CD4-positive, alpha-beta T cell treated with Interleukin-4 for 4 hours (primary cell): ENCODE results near the gene CTNNA3.

Source experiments
- DNase-seq: peaks from one replicate; pipeline ENCODE4 v3.0.0-alpha.2; 2020

The CTNNA3 gene

DNA sequence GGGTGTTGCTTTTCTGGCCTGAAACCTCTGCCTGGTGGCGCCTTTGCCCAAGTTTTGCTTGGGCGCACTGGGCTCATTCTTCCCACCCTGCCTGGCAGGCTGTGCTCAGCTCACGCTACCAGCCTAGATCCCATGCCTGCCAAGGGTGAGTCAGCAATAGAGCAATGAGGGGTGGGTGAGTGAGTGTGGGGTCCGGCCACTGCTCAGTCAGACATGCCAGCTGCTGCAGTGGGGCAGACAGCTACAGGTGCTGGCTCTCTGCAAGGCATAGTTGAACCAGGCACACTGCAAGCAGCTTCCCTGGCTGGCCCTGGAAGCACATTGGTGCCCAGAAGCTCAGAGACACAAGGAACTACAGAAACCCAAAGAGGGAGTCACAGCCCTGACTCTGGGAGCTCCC is 1451.0 kb downstream of the CTNNA3 start:
- no peak for DNase-seq

DNA sequence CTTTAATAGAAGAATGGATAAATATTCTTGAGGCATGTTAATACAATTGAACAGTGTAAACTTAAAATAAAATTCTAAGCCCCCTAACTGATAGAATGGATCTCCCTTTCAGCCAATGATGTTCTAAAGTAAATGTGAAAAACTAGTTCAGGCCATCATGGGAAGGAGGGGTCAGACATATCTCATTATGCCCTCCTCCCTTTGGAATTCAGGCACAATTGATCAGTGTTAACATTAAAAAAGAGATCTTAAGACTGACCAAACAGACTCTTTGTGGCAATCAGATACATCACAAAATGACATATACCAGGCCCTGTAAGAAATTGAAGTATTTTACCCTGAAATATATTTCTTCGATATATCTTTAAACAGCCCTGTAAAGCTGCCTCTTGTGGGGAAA is 1453.1 kb downstream of the CTNNA3 start:
- DNase-seq, result no peak

DNA sequence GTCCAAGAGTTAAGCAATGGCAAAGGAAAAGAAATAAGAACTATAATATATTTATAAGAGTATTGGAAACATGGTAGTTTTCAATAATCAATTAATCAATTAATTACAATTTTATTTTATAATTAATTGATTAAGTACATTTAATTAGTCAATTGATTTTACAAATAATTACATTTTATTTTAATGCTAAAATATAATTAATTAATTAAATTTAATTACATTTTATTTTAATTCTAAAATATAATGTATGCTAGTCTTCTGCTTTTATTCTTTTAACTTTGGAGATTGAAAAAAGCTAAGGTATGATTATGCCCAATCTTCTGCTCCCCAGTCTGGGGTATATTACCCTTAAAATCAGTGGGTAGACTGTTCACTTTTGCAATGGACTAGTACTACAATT is 1456.9 kb downstream of the CTNNA3 start:
- DNase-seq, result no peak

GRCh38 chr10:66238343-66238742 is 1457.7 kb downstream of the CTNNA3 start:
- DNase-seq, result no peak

DNA sequence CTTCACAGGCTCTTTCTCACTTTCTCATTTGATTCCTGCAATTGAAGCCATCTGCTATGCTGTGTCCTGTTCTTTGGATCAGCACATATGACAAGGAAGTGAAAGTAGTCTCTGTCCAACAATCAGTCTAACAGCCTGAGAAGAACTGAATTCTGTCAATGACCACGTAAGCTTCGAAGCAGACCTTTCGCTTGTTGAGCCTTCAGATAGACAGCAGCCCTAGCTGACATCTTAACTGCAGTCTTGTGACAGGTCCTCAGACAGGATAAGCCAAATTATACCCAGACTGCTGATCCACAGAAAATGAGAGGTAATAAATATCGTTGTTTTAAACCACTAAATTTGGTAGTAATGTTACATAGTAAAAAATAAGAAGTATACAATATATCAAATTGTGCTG is 1461.1 kb downstream of the CTNNA3 start:
- no peak for DNase-seq

- DNase-seq, result no peak
Measured at GRCh38 chr10:66228887-66229286, 1467.1 kb downstream of the CTNNA3 start.

- DNase-seq, result no peak
Measured at GRCh38 chr10:66223656-66224055, 1472.3 kb downstream of the CTNNA3 start.

GRCh38 chr10:66222462-66223046 is 1473.4 kb downstream of the CTNNA3 start:
- DNase-seq, result no peak

GRCh38 chr10:66218981-66219587 is 1476.9 kb downstream of the CTNNA3 start:
- DNase-seq, result no peak

DNA sequence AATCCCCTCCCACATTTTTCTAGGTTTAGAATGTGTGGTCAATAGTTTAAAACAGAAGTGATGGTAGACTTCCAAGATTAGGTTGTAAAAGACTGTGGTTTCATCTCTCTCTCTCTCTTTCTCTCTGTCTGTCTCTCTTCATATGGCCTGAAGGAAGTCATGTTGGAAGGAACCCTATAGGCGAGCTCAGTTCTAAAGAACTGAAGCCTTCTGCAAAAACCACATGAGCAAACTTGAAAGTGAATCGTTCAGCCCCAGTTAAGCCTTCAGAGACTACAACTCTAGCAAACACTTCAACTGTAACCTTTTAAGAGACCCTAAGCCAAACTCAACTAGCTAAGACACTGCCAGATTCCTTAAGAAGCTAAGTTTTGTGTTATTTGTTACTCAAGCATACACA is 1477.7 kb downstream of the CTNNA3 start:
- no peak for DNase-seq

- no peak for DNase-seq
Measured at GRCh38 chr10:66215920-66216319, 1480.1 kb downstream of the CTNNA3 start.

DNA sequence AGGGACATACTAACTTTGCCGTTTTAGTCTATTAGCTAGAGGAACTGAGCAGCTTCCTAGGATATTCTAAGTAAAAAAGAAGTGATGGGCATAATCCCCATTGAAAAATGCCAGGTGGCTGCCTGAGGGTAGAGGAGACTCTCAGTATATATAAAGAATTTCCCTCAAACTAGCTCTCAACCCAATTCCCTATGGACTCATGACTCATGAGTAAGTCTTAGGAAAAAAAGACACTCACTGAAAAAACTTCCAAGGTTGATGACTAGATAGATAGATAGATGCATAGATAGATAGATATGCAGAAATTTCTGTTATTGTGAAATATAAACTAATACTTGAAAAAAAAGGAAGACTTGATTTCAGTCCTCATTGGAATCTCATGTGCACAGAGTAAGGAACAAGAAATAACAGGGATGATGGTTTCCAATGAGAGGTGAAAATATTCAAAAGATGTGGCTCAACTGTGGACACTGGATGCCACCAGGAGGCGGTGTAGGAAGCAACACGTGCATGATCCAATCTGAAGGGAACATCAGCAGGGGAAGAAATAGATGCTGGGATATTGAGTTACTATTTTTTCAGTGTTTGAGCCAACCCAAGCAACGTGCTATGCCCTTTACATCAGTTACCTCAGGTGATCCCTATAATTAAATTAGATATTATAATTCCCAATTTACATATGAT is 1481.1 kb downstream of the CTNNA3 start:
- no peak for DNase-seq

GRCh38 chr10:66209025-66209424 is 1487.0 kb downstream of the CTNNA3 start:
- no peak for DNase-seq

GRCh38 chr10:66204838-66205237 is 1491.2 kb downstream of the CTNNA3 start:
- DNase-seq, result no peak

DNA sequence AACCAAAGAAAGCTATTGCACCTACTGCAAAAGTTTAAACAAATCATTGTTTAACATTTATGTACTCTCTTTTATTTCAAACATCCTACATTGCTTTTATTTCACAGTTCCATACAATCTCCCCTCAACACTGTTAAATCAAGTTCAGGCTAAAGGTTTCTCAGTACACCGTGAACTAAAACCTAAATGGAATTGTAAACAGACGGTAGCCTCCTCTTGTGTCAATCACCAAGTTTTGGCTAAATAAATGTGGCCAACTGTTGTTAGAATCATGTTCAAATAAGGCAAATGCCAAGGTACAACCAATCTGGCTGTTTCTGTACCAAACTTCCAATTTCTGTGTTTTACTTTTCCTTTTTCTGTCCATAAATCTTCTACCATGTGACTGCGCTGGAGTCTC is 1493.9 kb downstream of the CTNNA3 start:
- DNase-seq, result no peak

- no peak for DNase-seq
Measured at GRCh38 chr10:66192162-66192831, 1503.7 kb downstream of the CTNNA3 start.

- no peak for DNase-seq
Measured at GRCh38 chr10:66190413-66190812, 1505.6 kb downstream of the CTNNA3 start.

- no peak for DNase-seq
Measured at GRCh38 chr10:66189271-66189670, 1506.7 kb downstream of the CTNNA3 start.

- no peak for DNase-seq
Measured at GRCh38 chr10:66187053-66187733, 1508.8 kb downstream of the CTNNA3 start.

GRCh38 chr10:66183028-66183427 is 1513.0 kb downstream of the CTNNA3 start:
- no peak for DNase-seq

DNA sequence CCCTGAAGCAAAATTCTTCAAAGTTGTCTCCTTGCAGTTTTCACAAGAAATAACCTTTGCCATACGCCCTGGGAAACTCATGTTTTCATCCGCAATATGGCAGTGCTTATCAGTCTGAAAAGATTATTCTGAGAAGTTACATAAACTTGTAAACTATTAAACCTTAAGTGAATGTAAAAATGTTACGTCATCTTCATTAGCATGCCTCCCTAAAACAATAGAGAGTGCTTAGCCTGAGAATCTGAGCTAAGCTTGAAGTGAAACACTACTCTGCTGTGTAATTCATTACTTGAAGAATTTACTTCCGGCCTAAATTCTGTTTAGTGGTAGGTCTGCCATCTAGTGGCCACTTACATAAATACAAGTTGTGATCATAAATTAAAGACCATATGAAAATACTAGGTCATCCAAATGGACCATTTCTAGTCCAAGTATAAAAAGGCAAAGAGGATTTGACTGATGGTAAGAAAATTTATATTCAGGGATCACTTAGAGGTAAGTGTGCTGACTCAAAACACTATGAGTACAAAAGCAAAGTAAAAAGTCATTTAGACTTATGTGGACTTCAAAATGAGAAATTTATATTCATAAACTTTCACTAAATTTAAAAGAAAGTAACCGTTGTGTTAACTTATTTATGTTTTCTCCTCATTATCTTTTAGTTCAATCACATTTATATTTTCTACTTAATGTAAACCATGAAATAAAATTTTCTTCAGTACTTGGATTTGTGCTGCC is 1515.2 kb downstream of the CTNNA3 start:
- peak; percentile 57 for DNase-seq

GRCh38 chr10:66180021-66180420 is 1516.0 kb downstream of the CTNNA3 start:
- no peak for DNase-seq

DNA sequence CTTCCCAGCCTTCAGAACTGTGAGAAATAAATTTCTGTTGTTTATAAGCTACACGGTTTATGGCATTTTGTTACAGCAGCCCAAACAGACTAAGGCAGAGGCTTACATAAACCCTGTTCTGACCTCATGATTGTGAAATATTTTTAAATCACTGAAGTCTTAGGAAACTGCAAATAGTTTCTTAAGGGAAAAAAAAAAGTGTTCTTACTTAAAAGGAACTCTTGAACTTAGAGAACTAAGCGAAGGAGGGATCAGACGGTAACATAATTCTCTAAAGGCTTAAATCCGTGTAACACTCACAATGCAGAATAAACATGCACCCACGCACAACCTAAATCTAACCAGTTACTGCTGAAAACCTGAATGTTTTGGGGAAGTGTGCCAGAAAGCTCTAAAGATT is 1519.2 kb downstream of the CTNNA3 start:
- DNase-seq, result no peak
